Keratinocyte (primary cell): ENCODE results near the gene SNCG.

Experiments used
- CTCF ChIP-seq, 3 experiments: IDR thresholded peaks in 1 of 3; conservative IDR thresholded peaks in 1 of 3; optimal IDR thresholded peaks in 1 of 3; 2 replicates in 2 of 3; 3 replicates in 1 of 3; pipeline versions ENCODE3 to v1.5.1; 2011; ENCODE audit warnings: low read length in 3 of 3, mild to moderate bottlenecking in 3 of 3, moderate library complexity in 2 of 3, control low read depth in 1 of 3, inconsistent platforms in 1 of 3; ENCODE audit not compliant: insufficient read depth in 2 of 3; ENCODE audit errors: extremely low read depth in 1 of 3
- EZH2 ChIP-seq: IDR thresholded peaks from one replicate; pipeline ENCODE4 v1.6.1; 2012; ENCODE audit warnings: inconsistent platforms, mild to moderate bottlenecking, low read length, moderate library complexity

DNA sequence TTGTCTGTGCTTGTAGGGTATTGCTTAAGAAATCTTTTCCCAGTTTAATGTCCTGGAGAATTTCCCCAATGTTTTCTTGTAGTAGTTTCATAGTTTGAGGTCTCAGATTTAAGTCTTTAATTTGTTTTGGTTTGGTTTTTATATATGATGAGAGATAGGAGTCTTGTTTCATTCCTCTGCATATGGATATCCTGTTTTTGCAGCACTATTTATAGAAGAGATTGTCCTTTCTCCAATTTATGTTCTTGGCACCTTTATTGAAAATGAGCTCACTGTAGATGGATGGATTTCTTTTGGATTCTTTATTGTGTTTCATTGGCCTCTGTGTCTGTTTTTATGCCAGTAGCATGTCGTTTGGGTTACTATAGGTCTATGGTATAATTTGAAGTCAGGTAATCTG lies 30.1 kb downstream of the SNCG start:
- TF ChIP-seq CTCF (optimal IDR thresholded peaks at IDR 0.05 in 1 of 3, IDR thresholded peaks at IDR 0.05 in 1 of 3, conservative IDR thresholded peaks at IDR 0.05 in 1 of 3; ENCODE audit: extremely low read depth in 1 of 3, insufficient read depth in 2 of 3, low read length in 3 of 3) (no peak), EZH2 (no peak)
